ENCODE results near the gene ATP5PF. TPM values are rescaled to one million over a fixed set of nuclear protein-coding genes. Genes with fewer than 3 reads are reported as not detected.

The ATP5PF gene
- total RNA-seq, 1 donor from 2014 or later = 76.7 TPM

DNA sequence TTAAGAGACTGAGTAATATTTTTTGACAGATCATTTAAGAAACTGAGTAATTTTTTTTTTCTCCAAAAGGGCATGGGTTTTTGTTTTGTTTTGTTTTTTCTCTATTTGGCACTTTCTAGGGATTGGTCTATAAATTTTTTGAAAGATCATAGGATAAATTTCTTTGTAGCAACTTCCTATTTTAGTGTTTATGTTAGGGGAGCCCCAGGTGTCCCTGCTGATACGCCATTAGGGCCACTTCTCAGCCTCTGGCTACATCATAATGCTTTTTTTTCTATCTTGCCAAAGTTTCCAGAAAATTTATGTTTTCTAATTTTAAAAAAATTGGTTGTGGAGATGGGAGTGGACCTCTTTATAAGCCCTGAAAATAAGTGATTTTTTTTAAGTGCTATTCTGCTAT, 2.7 kb upstream of the ATP5PF start:
- intact Hi-C loops (cut with DNase I) = no loop called here
- peaks cover 25% of the 10 kb centered on the region for H3K4me1 ChIP-seq
- no peak for ATAC-seq
- no peaks in the 10 kb centered on the region for H3K36me3 ChIP-seq
- TF ChIP-seq, protein P1, sequence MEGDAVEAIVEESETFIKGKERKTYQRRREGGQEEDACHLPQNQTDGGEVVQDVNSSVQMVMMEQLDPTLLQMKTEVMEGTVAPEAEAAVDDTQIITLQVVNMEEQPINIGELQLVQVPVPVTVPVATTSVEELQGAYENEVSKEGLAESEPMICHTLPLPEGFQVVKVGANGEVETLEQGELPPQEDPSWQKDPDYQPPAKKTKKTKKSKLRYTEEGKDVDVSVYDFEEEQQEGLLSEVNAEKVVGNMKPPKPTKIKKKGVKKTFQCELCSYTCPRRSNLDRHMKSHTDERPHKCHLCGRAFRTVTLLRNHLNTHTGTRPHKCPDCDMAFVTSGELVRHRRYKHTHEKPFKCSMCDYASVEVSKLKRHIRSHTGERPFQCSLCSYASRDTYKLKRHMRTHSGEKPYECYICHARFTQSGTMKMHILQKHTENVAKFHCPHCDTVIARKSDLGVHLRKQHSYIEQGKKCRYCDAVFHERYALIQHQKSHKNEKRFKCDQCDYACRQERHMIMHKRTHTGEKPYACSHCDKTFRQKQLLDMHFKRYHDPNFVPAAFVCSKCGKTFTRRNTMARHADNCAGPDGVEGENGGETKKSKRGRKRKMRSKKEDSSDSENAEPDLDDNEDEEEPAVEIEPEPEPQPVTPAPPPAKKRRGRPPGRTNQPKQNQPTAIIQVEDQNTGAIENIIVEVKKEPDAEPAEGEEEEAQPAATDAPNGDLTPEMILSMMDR (IDR thresholded peaks at IDR 0.05) = no peak
- no peak overlapping the region for H3K27ac ChIP-seq
- no peaks in the 10 kb centered on the region for H3K27me3 ChIP-seq
- DNase-seq = no peak
- H3K4me3 ChIP-seq = no peak overlapping the region
- no peaks in the 10 kb centered on the region for H3K9me3 ChIP-seq

DNA sequence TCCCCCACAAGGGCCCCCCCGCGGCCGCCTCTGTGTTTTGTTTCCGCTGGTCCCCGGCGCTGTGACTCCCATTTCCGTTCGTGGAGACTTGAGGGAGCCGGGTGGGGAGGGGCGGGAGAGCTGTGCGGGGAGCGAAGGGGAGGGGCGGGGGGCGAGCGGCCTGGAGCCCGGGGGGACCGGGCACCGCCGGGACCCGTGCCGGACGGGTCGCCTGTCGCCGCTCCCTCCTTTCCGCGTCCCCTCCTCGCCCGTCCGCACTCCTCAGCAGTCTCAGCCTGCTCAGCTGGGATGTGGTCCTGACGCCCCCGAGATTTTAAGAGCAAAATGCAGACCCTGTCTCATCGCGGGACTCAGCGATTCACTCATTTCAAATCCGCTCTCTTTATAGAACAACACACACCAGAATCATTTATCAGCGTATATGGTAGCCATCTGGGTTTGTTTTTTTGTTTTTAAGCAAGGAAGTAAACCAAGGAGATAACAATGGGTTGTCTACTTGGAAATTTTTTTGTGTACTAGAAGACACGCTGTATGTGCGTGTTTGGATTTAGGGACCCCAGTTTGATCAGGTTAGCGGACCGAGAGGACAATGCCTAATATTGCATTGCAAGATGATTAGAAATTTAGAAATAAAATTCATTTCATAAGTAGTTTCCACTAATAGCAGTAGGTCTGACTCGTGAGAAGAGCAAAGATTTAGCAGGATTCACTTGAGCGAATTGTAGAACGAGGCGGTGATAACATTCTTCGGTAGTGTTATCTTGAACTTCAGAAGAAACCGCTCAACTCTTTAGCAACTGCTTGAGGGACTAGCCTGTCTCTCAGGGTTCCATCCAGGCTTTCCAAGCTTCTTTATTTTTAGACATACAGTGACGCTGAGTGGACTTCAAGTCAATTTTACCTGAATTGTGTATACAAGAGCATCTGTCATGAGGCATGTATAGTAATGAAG, 1.2 kb upstream of the ATP5PF start:
- H3K4me3 ChIP-seq = peak overlapping the region; percentile 78

DNA sequence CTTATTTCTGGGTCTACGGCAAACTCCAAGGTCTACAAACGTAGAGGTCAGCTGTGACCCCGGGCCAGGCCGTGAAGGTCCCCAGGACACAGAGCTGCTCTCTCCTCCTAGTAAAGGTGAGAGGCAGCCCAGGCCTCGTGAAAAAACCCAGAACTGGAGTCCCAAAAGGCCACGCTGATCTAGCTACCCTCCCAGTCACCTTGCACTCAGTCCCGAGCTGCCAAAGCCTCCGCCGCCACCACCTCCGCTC, 125 bp downstream of the ATP5PF start:
- H3K4me3 ChIP-seq = peak overlapping the region; percentile 78
- no peaks in the 10 kb centered on the region for H3K27me3 ChIP-seq
- H3K27ac ChIP-seq = peak overlapping the region; percentile 99
- H3K4me1 ChIP-seq = peaks cover 32% of the 10 kb centered on the region
- intact Hi-C loops (cut with DNase I) = no loop called here
- peaks cover 3% of the 10 kb centered on the region for H3K36me3 ChIP-seq
- no peaks in the 10 kb centered on the region for H3K9me3 ChIP-seq
- TF ChIP-seq, protein P1 (IDR thresholded peaks at IDR 0.05) = no peak
- no peak for ATAC-seq
- DNase-seq = no peak

More for the DNA sequence above, 1.2 kb upstream of the ATP5PF start:
- ATAC-seq = peak; percentile 83
- TF ChIP-seq, protein P1 (IDR thresholded peaks at IDR 0.05) = no peak
- Histone ChIP-seq H3K9me3 (no peaks in the 10 kb centered on the region), H3K4me1 (peaks cover 32% of the 10 kb centered on the region), H3K36me3 (no peaks in the 10 kb centered on the region), H3K27me3 (no peaks in the 10 kb centered on the region), H3K27ac (peak overlapping the region; percentile 99)
- DNase-seq = peak; percentile 94
- intact Hi-C loops (cut with DNase I) = no loop called here

DNA sequence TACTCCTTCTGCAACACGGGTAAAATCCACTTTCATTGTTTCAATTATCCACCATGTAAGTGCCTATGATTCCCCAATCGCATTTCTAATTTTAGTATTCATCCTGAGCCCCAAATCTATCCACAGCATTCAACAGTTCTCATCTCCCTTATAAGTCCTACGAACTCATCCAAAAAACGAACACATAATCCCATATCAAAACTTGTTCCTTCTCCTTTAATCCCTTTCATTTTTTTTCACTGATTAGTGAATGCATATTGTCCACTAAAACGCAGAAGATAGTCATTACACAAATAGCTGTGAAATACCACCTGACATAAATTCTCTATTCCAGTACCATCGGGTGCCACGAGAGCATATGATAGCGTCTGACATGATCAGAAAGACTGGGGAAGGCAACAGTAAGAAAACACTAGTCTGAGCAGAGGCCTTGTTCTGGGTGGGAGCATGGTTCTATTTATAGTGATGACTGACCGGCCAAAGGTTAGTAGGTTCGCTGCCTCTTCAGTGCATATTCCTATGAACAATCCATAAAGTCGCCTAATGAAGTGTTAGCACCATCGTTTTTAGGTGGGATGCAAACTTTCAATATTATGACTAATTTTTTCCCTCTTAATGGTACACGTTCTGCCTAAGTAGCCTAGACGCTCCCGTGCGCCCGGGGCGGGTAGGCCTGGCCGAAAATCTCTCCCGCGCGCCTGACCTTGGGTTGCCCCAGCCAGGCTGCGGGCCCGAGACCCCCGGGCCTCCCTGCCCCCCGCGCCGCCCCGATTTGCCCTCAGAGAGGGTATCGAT, 648 bp downstream of the ATP5PF start:
- peak; percentile 0 for ATAC-seq
- intact Hi-C loops (cut with DNase I) = no loop called here
- DNase-seq = peak; percentile 72
- H3K36me3 ChIP-seq = peaks cover 9% of the 10 kb centered on the region
- H3K27ac ChIP-seq = peak overlapping the region; percentile 99
- peak overlapping the region; percentile 78 for H3K4me3 ChIP-seq
- no peaks in the 10 kb centered on the region for H3K9me3 ChIP-seq
- no peaks in the 10 kb centered on the region for H3K27me3 ChIP-seq
- H3K4me1 ChIP-seq = peaks cover 32% of the 10 kb centered on the region
- TF ChIP-seq, protein P1 (IDR thresholded peaks at IDR 0.05) = no peak

DNA sequence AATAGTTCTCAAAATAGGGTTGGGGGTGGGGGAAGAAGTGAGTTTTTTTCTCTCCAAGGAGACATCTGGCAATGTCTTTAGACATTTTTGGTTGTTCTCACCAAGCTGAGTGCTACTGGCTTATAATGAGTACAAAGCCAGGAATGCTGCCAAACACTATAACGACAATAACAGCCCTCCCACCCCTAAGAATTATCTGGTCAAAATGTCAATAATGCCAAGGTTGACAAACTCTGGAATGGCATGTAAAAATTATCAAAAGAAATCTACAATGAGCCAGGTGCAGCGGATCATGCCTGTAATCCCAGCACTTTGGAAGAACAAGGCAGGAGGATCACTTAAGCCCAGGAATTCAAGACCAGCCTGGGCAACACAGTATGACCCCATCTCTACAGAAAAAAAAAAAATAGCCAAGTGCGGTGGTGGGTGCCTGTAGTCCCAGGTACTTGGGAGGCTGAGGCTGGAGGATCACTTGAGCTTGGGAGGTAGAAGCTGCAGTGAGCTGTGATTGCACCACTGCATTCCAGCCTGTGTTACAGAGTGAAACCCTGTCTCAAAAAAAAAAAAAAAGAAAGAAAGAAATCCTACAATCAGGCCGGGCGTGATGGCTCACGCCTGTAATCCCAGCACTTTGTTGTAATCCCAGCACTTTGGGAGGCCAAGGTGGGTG, 2.5 kb downstream of the ATP5PF start:
- intact Hi-C loops (cut with DNase I) = no loop called here
- H3K4me1 ChIP-seq = peaks cover 28% of the 10 kb centered on the region

More for the DNA sequence above, 2.5 kb downstream of the ATP5PF start:
- no peak overlapping the region for H3K4me3 ChIP-seq
- no peak overlapping the region for H3K27ac ChIP-seq
- ATAC-seq (no peak), DNase-seq (no peak)
- no peaks in the 10 kb centered on the region for H3K27me3 ChIP-seq
- TF ChIP-seq, protein P1 (IDR thresholded peaks at IDR 0.05) = no peak
- H3K9me3 ChIP-seq = no peaks in the 10 kb centered on the region
- H3K36me3 ChIP-seq = peaks cover 27% of the 10 kb centered on the region
